GM12873 (cell line): ENCODE results near the gene MLEC.

ENCODE experiments used
- CTCF ChIP-seq: IDR thresholded peaks from 2 replicates; pipeline ENCODE4 v1.5.1; 2012; ENCODE audit warnings: low read depth, mild to moderate bottlenecking, moderate library complexity, low read length, control low read depth; ENCODE audit not compliant: insufficient read depth; ENCODE audit errors: missing control alignments

MLEC gene

GRCh38 chr12:120741476-120742421, 54.8 kb downstream of the MLEC start:
- TF ChIP-seq CTCF: no peak

- TF ChIP-seq CTCF: no peak
These were observed 58.1 kb downstream of the MLEC start for GRCh38 chr12:120744922-120745493.

- TF ChIP-seq CTCF: no peak
These were observed 61.3 kb downstream of the MLEC start for GRCh38 chr12:120748242-120748641.

- TF ChIP-seq CTCF: no peak
These were observed 62.3 kb downstream of the MLEC start for GRCh38 chr12:120749256-120749655.

GRCh38 chr12:120750806-120751205, 63.9 kb downstream of the MLEC start:
- no peak for TF ChIP-seq CTCF

GRCh38 chr12:120751389-120751788, 64.4 kb downstream of the MLEC start:
- no peak for TF ChIP-seq CTCF
